ENCODE measurements around the gene CLNK.

GRCh38 chr4:10673817-10674369, 10.7 kb downstream of the CLNK start:
- TF ChIP-seq CTCF (IDR thresholded peaks at IDR 0.05) (no peak), EZH2 (IDR thresholded peaks at IDR 0.05; ENCODE audit: borderline replicate concordance, insufficient read depth, low read depth, low read length, poor library complexity, severe bottlenecking) (no peak)

Data from B cell (primary cell).